Non-pigmented ciliary epithelial cell (primary cell): ENCODE results near the gene OR51I1.
A peak's percentile ranks its signal among the peaks of the same experiment; 100 is the strongest.

Experiments used
- DNase-seq: peaks from one replicate; pipeline ENCODE4 v3.0.0-alpha.2; 2010; ENCODE audit warnings: low read depth

OR51I1 gene, protein sequence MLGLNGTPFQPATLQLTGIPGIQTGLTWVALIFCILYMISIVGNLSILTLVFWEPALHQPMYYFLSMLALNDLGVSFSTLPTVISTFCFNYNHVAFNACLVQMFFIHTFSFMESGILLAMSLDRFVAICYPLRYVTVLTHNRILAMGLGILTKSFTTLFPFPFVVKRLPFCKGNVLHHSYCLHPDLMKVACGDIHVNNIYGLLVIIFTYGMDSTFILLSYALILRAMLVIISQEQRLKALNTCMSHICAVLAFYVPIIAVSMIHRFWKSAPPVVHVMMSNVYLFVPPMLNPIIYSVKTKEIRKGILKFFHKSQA

DNA sequence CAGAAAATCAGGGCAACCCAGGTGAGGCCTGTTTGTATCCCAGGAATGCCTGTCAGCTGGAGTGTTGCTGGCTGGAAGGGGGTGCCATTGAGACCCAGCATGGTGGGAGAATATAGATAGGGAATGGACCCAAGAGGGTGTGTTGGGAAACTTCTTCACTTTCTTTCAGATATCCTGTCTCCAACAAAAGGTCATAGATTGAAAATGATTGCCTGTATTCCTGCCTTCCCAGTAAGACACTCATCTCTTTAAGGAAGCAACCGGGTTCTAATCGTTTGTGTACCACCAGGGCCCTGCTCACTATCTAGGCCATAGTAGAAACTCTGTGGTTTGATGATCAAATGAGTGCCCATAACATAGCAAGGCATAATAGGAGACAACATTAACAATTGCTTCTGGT, at the start of gene OR51I1:
Gene OR51I1, minus strand, starts transcription at position 101 of the 400 bp plus-strand sequence. Its CDS starts 0 bp downstream, at position 101.
- DNase-seq = no peak

GRCh38 chr11:5489576-5490357, 48.5 kb upstream of the OR51I1 start:
- no peak for DNase-seq

DNA sequence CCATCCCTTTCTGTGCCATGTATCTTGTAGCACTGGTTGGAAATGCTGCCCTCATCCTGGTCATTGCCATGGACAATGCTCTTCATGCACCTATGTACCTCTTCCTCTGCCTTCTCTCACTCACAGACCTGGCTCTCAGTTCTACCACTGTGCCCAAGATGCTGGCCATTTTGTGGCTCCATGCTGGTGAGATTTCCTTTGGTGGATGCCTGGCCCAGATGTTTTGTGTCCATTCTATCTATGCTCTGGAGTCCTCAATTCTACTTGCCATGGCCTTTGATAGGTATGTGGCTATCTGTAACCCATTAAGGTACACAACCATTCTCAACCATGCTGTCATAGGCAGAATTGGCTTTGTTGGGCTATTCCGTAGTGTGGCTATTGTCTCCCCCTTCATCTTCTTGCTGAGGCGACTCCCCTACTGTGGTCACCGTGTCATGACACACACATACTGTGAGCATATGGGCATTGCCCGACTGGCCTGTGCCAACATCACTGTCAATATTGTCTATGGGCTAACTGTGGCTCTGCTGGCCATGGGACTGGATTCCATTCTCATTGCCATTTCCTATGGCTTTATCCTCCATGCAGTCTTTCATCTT, 47.6 kb upstream of the OR51I1 start:
- no peak for DNase-seq

GRCh38 chr11:5488385-5488784, 47.1 kb upstream of the OR51I1 start, which contains the start of gene OR52D1:
Gene OR52D1, plus strand, starts transcription at chr11:5488685. Its CDS starts 22 bp downstream, at chr11:5488707.
- no peak for DNase-seq

- DNase-seq = no peak
Observed at GRCh38 chr11:5486421-5486820, 45.1 kb upstream of the OR51I1 start.

DNA sequence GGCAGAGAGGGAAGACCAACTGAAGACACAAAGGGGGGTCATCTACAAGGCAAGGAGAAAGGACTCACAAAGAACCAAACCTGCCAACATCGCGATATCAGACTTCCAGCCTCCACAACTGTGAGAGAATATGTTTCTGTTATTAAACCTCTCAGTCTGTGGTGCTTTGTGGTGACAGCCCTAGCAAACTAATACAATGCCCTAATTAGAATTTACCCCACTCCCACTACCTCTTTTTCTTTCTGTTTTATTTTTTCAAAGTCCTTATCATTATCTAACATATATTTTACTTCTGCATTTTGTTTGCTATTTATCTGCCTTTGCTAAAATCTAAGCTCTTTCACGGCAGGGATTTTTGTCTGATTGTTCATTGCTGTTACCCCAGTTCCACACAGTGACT, 44.7 kb upstream of the OR51I1 start:
- DNase-seq = no peak

DNA sequence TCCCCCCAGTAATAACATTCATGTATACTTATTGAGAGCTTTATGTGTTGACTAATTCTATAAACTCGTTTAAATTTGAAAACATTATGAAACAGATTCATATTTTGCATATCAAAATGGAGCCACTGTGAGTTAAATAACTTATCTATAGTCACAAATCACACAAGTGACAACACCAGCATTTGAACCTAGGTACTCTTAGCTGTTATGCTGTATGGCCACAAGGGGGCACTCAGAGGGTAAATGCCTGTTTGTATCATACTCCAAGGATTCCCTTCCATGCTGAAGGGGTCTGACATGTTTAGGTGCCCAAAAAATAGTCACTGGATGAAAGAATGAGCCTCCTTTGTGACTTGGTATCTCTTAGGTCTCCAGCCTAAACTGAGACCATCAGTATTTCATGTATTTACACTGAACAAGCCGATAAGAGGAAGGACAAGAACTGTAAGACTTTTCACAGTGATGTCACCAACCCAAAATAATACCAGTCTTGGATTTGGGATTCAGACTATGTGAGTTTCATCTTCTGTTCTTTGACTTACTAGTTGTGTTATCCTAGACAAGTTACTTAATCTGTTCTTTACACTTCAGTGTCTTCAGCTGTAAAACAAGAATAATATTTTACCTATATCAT, 35.0 kb upstream of the OR51I1 start:
- DNase-seq = peak; percentile 13

GRCh38 chr11:5473921-5474320, 32.6 kb upstream of the OR51I1 start:
- no peak for DNase-seq

- DNase-seq = no peak
Observed at GRCh38 chr11:5467527-5467926, 26.2 kb upstream of the OR51I1 start.

GRCh38 chr11:5460983-5461621, 19.8 kb upstream of the OR51I1 start:
- no peak for DNase-seq

DNA sequence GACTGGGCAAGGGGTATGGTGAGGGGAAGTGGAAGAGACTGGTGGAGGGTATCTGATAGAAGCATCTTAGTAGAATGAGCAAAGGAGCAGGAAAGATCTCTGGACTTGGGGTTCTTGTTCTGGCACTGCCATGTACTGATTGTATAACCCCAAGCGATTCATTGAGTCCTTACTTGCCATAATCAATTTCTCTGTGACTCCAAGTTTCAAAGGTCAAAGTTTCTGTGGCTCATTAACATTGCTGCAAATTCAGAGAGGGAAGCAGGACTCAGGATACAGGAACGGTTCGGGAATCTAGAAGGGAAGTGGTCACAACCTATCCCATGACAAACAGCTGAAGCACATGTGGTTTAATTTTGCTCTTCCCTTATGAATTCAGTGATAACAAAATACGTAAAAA, 8.1 kb upstream of the OR51I1 start:
- no peak for DNase-seq

- DNase-seq = no peak
Observed at GRCh38 chr11:5449023-5449422, 7.7 kb upstream of the OR51I1 start, which contains the start of gene OR51I2. Gene OR51I2, plus strand, starts transcription at chr11:5449323. Its CDS starts 4,166 bp downstream, at chr11:5453489.

GRCh38 chr11:5443835-5444393, 2.6 kb upstream of the OR51I1 start:
- DNase-seq = no peak

GRCh38 chr11:5423131-5423530, 18.2 kb downstream of the OR51I1 start:
- no peak for DNase-seq

GRCh38 chr11:5421811-5422210, 19.5 kb downstream of the OR51I1 start, which contains the start of gene OR51Q1:
Gene OR51Q1, plus strand, starts transcription at chr11:5422111. Its CDS starts 90 bp downstream, at chr11:5422201.
- no peak for DNase-seq

DNA sequence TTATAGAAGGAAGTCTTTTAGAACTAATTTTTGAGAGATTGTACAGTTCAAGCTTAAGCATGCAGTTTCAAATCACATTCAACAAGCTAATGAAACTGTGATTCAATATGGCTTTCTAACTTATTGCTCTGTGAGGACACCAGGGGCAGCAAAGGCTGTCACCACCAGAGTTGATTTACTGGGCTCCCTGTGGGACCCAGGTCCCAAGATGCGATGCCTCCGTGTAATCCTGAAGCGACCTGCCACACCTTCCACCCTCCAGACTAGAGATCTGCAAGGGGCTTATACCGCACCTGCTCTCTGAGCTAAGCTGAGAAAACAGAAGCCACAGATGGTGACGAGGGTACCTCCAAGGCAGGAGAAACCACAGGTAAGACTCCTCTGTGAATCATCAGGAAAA, 20.3 kb downstream of the OR51I1 start:
- DNase-seq = no peak

GRCh38 chr11:5405173-5405572, 36.1 kb downstream of the OR51I1 start:
- no peak for DNase-seq

- no peak for DNase-seq
Observed at GRCh38 chr11:5398936-5399335, 42.4 kb downstream of the OR51I1 start.

GRCh38 chr11:5394091-5394490, 47.2 kb downstream of the OR51I1 start:
- DNase-seq = no peak
